Activated T-helper 2 cell treated with anti-CD3 and anti-CD28 coated beads, Interferon-gamma antibody, Interleukin-2, Interleukin-4, amounts not matched to agents 10 μg/mL and 5 μg/mL and 100 μg/mL, durations not matched to agents 14 hours and 24 hours and 36 hours (primary cell): ENCODE data around the gene TTC33. TPM values are rescaled to one million over a fixed set of nuclear protein-coding genes. Genes with fewer than 3 reads are reported as not detected.

Experiments used
- DNase-seq: peaks from one replicate; pipeline ENCODE4 v3.0.0; 2021; ENCODE audit warnings: low spot score
- H3K27ac Mint-ChIP-seq: one replicate; pipeline ENCODE4 v1.8.0; 2021; ENCODE audit warnings: mixed read lengths
- H3K27me3 Mint-ChIP-seq: one replicate; pipeline ENCODE4 v1.8.0; 2021; ENCODE audit warnings: low read depth, mixed read lengths
- H3K36me3 Mint-ChIP-seq: one replicate; pipeline ENCODE4 v1.8.0; 2021; ENCODE audit warnings: low read depth, mixed read lengths
- H3K4me1 Mint-ChIP-seq: one replicate; pipeline ENCODE4 v1.8.0; 2021; ENCODE audit warnings: low read depth, mixed read lengths
- H3K4me3 Mint-ChIP-seq: one replicate; pipeline ENCODE4 v1.8.0; 2021; ENCODE audit warnings: low read depth, mild to moderate bottlenecking, moderate library complexity, mixed read lengths
- H3K9me3 Mint-ChIP-seq: one replicate; pipeline ENCODE4 v1.8.0; 2021; ENCODE audit warnings: mixed read lengths
- intact Hi-C: fragments of 100-400 bp; cut with micrococcal nuclease; formaldehyde crosslinking; loops from one replicate; pipeline ENCODE4 v1.15.1; 2023
- total RNA-seq: library from RNA; stranded (reverse); gene quantifications from 2 replicates; pipeline ENCODE4 v1.2.3, GENCODE V29; 2022

Gene TTC33
- total RNA-seq, 1 donor from 2014 or later, result 29.3 TPM

- intact Hi-C loops, result no loop called here
- H3K27me3 Mint-ChIP-seq, result peaks cover 4% of the 10 kb centered on the region
- no peak overlapping the region for H3K27ac Mint-ChIP-seq
- H3K9me3 Mint-ChIP-seq, result peaks cover under 1% of the 10 kb centered on the region
- H3K4me3 Mint-ChIP-seq, result no peak overlapping the region
- peak; percentile 17 for DNase-seq
- peaks cover 33% of the 10 kb centered on the region for H3K4me1 Mint-ChIP-seq
- peaks cover 5% of the 10 kb centered on the region for H3K36me3 Mint-ChIP-seq
Observed at GRCh38 chr5:40623480-40624420, 132.0 kb downstream of the TTC33 start.

GRCh38 chr5:40622463-40623252 is 133.1 kb downstream of the TTC33 start:
- no peak for DNase-seq
- Mint-ChIP-seq H3K27me3 (peaks cover 4% of the 10 kb centered on the region), H3K4me1 (peaks cover 28% of the 10 kb centered on the region), H3K27ac (no peak overlapping the region), H3K36me3 (peaks cover 5% of the 10 kb centered on the region), H3K4me3 (no peak overlapping the region), H3K9me3 (no peaks in the 10 kb centered on the region)
- intact Hi-C loops, result no loop called here

GRCh38 chr5:40619421-40619820 is 136.3 kb downstream of the TTC33 start:
- Mint-ChIP-seq H3K27me3 (peaks cover 4% of the 10 kb centered on the region), H3K36me3 (peaks cover 5% of the 10 kb centered on the region), H3K4me3 (no peak overlapping the region), H3K4me1 (peaks cover 38% of the 10 kb centered on the region), H3K27ac (no peak overlapping the region), H3K9me3 (no peaks in the 10 kb centered on the region)
- intact Hi-C loops, result no loop called here
- no peak for DNase-seq

GRCh38 chr5:40618926-40619325 is 136.8 kb downstream of the TTC33 start:
- Mint-ChIP-seq H3K9me3 (no peaks in the 10 kb centered on the region), H3K27me3 (peaks cover 4% of the 10 kb centered on the region), H3K4me1 (peaks cover 33% of the 10 kb centered on the region), H3K4me3 (no peak overlapping the region), H3K36me3 (peaks cover 5% of the 10 kb centered on the region), H3K27ac (no peak overlapping the region)
- DNase-seq, result no peak
- intact Hi-C loops, result no loop called here

GRCh38 chr5:40616781-40617180 is 139.0 kb downstream of the TTC33 start:
- Mint-ChIP-seq H3K4me1 (peaks cover 17% of the 10 kb centered on the region), H3K27me3 (peaks cover 4% of the 10 kb centered on the region), H3K36me3 (peaks cover 5% of the 10 kb centered on the region), H3K4me3 (no peak overlapping the region), H3K27ac (no peak overlapping the region), H3K9me3 (no peaks in the 10 kb centered on the region)
- intact Hi-C loops, result no loop called here
- DNase-seq, result no peak

GRCh38 chr5:40615586-40616170 is 140.1 kb downstream of the TTC33 start:
- H3K36me3 Mint-ChIP-seq, result peaks cover 8% of the 10 kb centered on the region
- peaks cover 4% of the 10 kb centered on the region for H3K9me3 Mint-ChIP-seq
- DNase-seq, result no peak
- H3K4me3 Mint-ChIP-seq, result no peak overlapping the region
- H3K27me3 Mint-ChIP-seq, result peaks cover 4% of the 10 kb centered on the region
- intact Hi-C loops, result no loop called here
- H3K4me1 Mint-ChIP-seq, result peaks cover 16% of the 10 kb centered on the region
- H3K27ac Mint-ChIP-seq, result no peak overlapping the region

GRCh38 chr5:40614923-40615585 is 140.7 kb downstream of the TTC33 start:
- Mint-ChIP-seq H3K27ac (no peak overlapping the region), H3K9me3 (peaks cover 4% of the 10 kb centered on the region), H3K27me3 (no peaks in the 10 kb centered on the region), H3K36me3 (peaks cover 3% of the 10 kb centered on the region), H3K4me1 (peaks cover 16% of the 10 kb centered on the region), H3K4me3 (no peak overlapping the region)
- no peak for DNase-seq
- intact Hi-C loops, result no loop called here

- no peak overlapping the region for H3K27ac Mint-ChIP-seq
Observed at GRCh38 chr5:40614466-40614865, 141.3 kb downstream of the TTC33 start.

GRCh38 chr5:40607202-40607601 is 148.6 kb downstream of the TTC33 start:
- peaks cover 4% of the 10 kb centered on the region for H3K9me3 Mint-ChIP-seq
- no peak overlapping the region for H3K4me3 Mint-ChIP-seq
- no peak overlapping the region for H3K27ac Mint-ChIP-seq
- H3K36me3 Mint-ChIP-seq, result peaks cover 3% of the 10 kb centered on the region
- intact Hi-C loops, result no loop called here
- no peak for DNase-seq
- H3K27me3 Mint-ChIP-seq, result no peaks in the 10 kb centered on the region
- H3K4me1 Mint-ChIP-seq, result peaks cover 18% of the 10 kb centered on the region

More at GRCh38 chr5:40614466-40614865, 141.3 kb downstream of the TTC33 start:
- peaks cover 16% of the 10 kb centered on the region for H3K4me1 Mint-ChIP-seq
- no peak for DNase-seq
- no peaks in the 10 kb centered on the region for H3K27me3 Mint-ChIP-seq
- peaks cover 4% of the 10 kb centered on the region for H3K9me3 Mint-ChIP-seq
- H3K4me3 Mint-ChIP-seq, result no peak overlapping the region
- H3K36me3 Mint-ChIP-seq, result peaks cover 3% of the 10 kb centered on the region
- intact Hi-C loops, result no loop called here

- no peak overlapping the region for H3K27ac Mint-ChIP-seq
- no peak for DNase-seq
- intact Hi-C loops, result no loop called here
- H3K27me3 Mint-ChIP-seq, result no peaks in the 10 kb centered on the region
- H3K9me3 Mint-ChIP-seq, result peaks cover 4% of the 10 kb centered on the region
- H3K36me3 Mint-ChIP-seq, result peaks cover 3% of the 10 kb centered on the region
- no peak overlapping the region for H3K4me3 Mint-ChIP-seq
- peaks cover 26% of the 10 kb centered on the region for H3K4me1 Mint-ChIP-seq
Observed at GRCh38 chr5:40606077-40606765, 149.5 kb downstream of the TTC33 start.

- no peak for DNase-seq
- Mint-ChIP-seq H3K36me3 (no peaks in the 10 kb centered on the region), H3K27ac (no peak overlapping the region), H3K4me1 (peaks cover 32% of the 10 kb centered on the region), H3K27me3 (no peaks in the 10 kb centered on the region), H3K4me3 (no peak overlapping the region), H3K9me3 (no peaks in the 10 kb centered on the region)
- intact Hi-C loops, result no loop called here
Observed at GRCh38 chr5:40605295-40605958, 150.3 kb downstream of the TTC33 start.
